ENCODE results near the gene PPFIA1. TPM values are rescaled to one million over a fixed set of nuclear protein-coding genes. Genes with fewer than 3 reads are reported as not detected.

The PPFIA1 gene
- total and polyA plus RNA-seq, 10 of the 15 experiments (the other 5 are each of a cell fraction or from before 2014, with no cell fraction given) = 5.2 to 26.2 (median 15.8) TPM

GRCh38 chr11:70335511-70335910, 65.0 kb downstream of the PPFIA1 start (continued):
- no peak for TF ChIP-seq ZNF592 (IDR thresholded peaks at IDR 0.05)
- no peak for TF ChIP-seq IRF3 (IDR thresholded peaks at IDR 0.05)
- no peak for TF ChIP-seq ZBTB4 (CRISPR knock-in tag; IDR thresholded peaks at IDR 0.05)
- no peak for TF ChIP-seq RUNX3 (IDR thresholded peaks at IDR 0.05; ENCODE audit: low read length)

All from GM12878 (cell line).